ENCODE measurements around the gene FLOT1.
"Not testable (repeated sequence)": the region's sequence is repeated elsewhere in the genome, so short reads cannot be mapped to it uniquely, and the experiment has no call there.

The FLOT1 gene

GRCh38 chr6:30724906-30725667, 17.4 kb downstream of the FLOT1 start:
- no peak for DNase-seq (ENCODE audit: low read depth)
- H3K4me3 ChIP-seq (ENCODE audit: low read length): no peak overlapping the region

GRCh38 chr6:30723843-30724741, 18.4 kb downstream of the FLOT1 start:
- DNase-seq (ENCODE audit: low read depth); H3K4me3 ChIP-seq (ENCODE audit: low read length): not testable (repeated sequence)
- peak; percentile 6 for TF ChIP-seq CTCF (IDR thresholded peaks at IDR 0.05; ENCODE audit: insufficient read depth, low read depth, low read length, missing control alignments)

More at GRCh38 chr6:30724906-30725667, 17.4 kb downstream of the FLOT1 start:
- TF ChIP-seq CTCF (IDR thresholded peaks at IDR 0.05; ENCODE audit: insufficient read depth, low read depth, low read length, missing control alignments): no peak

GRCh38 chr6:30723159-30723842, 19.2 kb downstream of the FLOT1 start:
- not testable (repeated sequence) for DNase-seq (ENCODE audit: low read depth); H3K4me3 ChIP-seq (ENCODE audit: low read length)

GRCh38 chr6:30722280-30723112, 20.0 kb downstream of the FLOT1 start:
- DNase-seq (ENCODE audit: low read depth): peak; percentile 80
- H3K4me3 ChIP-seq (ENCODE audit: low read length): peak overlapping the region; percentile 68

GRCh38 chr6:30722025-30722279, 20.5 kb downstream of the FLOT1 start:
- DNase-seq (ENCODE audit: low read depth): peak; percentile 53
- peak overlapping the region; percentile 68 for H3K4me3 ChIP-seq (ENCODE audit: low read length)

More at GRCh38 chr6:30722280-30723112, 20.0 kb downstream of the FLOT1 start:
- peak; percentile 94 for TF ChIP-seq CTCF (IDR thresholded peaks at IDR 0.05; ENCODE audit: insufficient read depth, low read depth, low read length, missing control alignments)

- H3K4me3 ChIP-seq (ENCODE audit: low read length): peak overlapping the region; percentile 68
- TF ChIP-seq CTCF (IDR thresholded peaks at IDR 0.05; ENCODE audit: insufficient read depth, low read depth, low read length, missing control alignments): no peak
- DNase-seq (ENCODE audit: low read depth): peak; percentile 90
These were observed 21.1 kb downstream of the FLOT1 start for GRCh38 chr6:30721198-30722024.

GRCh38 chr6:30720738-30721197, 21.7 kb downstream of the FLOT1 start:
- no peak for TF ChIP-seq CTCF (IDR thresholded peaks at IDR 0.05; ENCODE audit: insufficient read depth, low read depth, low read length, missing control alignments)
- DNase-seq (ENCODE audit: low read depth): peak; percentile 46

More at GRCh38 chr6:30720738-30721197, 21.7 kb downstream of the FLOT1 start:
- H3K4me3 ChIP-seq (ENCODE audit: low read length): peak overlapping the region; percentile 68
